ENCODE results near the gene HTR2B. TPM values are rescaled to one million over a fixed set of nuclear protein-coding genes. Genes with fewer than 3 reads are reported as not detected.

The HTR2B gene
- total RNA-seq, 1 experiment from 2014 or later: not detected

DNA sequence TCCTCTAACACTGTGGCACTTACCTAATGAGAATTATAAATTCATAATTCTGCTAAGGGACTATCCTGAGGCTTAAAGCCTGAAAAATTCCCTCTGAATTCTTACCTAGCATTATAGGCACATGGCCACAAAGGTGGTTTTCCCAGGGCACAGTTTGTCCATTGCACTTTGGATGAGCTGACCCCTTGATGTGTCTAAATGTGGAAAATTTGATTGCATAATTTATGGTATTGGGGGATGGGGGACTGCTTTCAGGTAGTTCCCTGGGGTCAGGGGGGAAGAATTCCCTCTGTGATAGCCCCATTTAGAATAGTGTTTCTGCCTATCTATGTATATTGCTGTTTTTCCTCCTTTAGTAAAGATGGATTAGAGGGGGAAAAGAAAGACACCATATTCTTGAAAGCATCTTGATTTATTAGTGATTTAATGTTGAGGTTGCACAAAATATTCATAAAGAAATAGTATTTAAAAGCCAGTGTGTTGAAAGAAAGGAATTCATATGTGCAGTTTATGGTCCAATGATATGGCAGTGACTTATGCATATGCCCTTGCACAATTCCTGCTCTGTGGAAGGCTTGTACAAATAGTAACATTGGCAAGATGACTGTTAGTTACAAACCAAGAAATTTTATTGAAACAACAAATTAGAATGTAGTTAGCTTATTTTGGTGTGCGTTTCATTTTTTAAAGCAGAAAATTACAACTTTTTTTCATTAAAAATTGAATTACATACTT is 8.7 kb upstream of the HTR2B start:
- H3K9me3 ChIP-seq (ENCODE audit: control insufficient read depth in 1 of 2, insufficient read depth in 1 of 2, low read depth in 1 of 2, low read length in 2 of 2): no peaks in the 10 kb centered on the region
- no peak for ATAC-seq
- no peaks in the 10 kb centered on the region for H3K36me3 ChIP-seq (ENCODE audit: control insufficient read depth in 1 of 2, insufficient read depth in 2 of 2, low read length in 2 of 2)
- no TSS peak for BruUV-seq (replicated peaks)
- peaks cover 62% of the 10 kb centered on the region for H3K79me2 ChIP-seq (ENCODE audit: insufficient read depth, low read length)
- H4K20me1 ChIP-seq (ENCODE audit: insufficient read depth): 0 out of 2 replicates have a peak, but pooled peaks cover 11% of the 10 kb centered on the region
- H2AFZ ChIP-seq (ENCODE audit: low read depth, low read length, poor library complexity, severe bottlenecking): no peak overlapping the region
- H3K4me1 ChIP-seq (ENCODE audit: control insufficient read depth in 1 of 2, insufficient read depth in 2 of 2, low read length in 2 of 2): no peaks in the 10 kb centered on the region
- POLR2A ChIA-PET: no interaction called here
- RAD21 ChIA-PET (ENCODE audit: low non-redundant PET in 1 of 2, low total read pairs in 2 of 2, uncharacterized antibody in 2 of 2, unreplicated experiment in 2 of 2): no interaction called here
- H3K4me3 ChIP-seq (replicated peaks in 1 of 2; ENCODE audit: low read depth in 1 of 2, low read length in 2 of 2): no peak overlapping the region
- H3K9me2 ChIP-seq (ENCODE audit: insufficient read depth): no peaks in the 10 kb centered on the region
- DNase-seq (ENCODE audit: low read depth, low spot score): no peak
- H3K27ac ChIP-seq (ENCODE audit: low read depth, low read length): no peak overlapping the region
- H3K9ac ChIP-seq (ENCODE audit: low read length): no peak overlapping the region
- CTCF ChIA-PET: no interaction called here
- H3K4me2 ChIP-seq (ENCODE audit: low read length): no peak overlapping the region
- no peak for TF ChIP-seq EGR1 (IDR thresholded peaks at IDR 0.05; ENCODE audit: low read depth)
- no peak for TF ChIP-seq MAX (IDR thresholded peaks at IDR 0.05)
- no peak for TF ChIP-seq RAD21 (IDR thresholded peaks at IDR 0.05; ENCODE audit: low read depth)
- TF ChIP-seq, protein P1, sequence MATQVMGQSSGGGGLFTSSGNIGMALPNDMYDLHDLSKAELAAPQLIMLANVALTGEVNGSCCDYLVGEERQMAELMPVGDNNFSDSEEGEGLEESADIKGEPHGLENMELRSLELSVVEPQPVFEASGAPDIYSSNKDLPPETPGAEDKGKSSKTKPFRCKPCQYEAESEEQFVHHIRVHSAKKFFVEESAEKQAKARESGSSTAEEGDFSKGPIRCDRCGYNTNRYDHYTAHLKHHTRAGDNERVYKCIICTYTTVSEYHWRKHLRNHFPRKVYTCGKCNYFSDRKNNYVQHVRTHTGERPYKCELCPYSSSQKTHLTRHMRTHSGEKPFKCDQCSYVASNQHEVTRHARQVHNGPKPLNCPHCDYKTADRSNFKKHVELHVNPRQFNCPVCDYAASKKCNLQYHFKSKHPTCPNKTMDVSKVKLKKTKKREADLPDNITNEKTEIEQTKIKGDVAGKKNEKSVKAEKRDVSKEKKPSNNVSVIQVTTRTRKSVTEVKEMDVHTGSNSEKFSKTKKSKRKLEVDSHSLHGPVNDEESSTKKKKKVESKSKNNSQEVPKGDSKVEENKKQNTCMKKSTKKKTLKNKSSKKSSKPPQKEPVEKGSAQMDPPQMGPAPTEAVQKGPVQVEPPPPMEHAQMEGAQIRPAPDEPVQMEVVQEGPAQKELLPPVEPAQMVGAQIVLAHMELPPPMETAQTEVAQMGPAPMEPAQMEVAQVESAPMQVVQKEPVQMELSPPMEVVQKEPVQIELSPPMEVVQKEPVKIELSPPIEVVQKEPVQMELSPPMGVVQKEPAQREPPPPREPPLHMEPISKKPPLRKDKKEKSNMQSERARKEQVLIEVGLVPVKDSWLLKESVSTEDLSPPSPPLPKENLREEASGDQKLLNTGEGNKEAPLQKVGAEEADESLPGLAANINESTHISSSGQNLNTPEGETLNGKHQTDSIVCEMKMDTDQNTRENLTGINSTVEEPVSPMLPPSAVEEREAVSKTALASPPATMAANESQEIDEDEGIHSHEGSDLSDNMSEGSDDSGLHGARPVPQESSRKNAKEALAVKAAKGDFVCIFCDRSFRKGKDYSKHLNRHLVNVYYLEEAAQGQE (IDR thresholded peaks at IDR 0.05; ENCODE audit: low read depth): no peak
- no peak for TF ChIP-seq CTCF (IDR thresholded peaks at IDR 0.05 in 2 of 3, conservative IDR thresholded peaks at IDR 0.05 in 1 of 3; ENCODE audit: borderline replicate concordance in 1 of 3, insufficient read depth in 1 of 3, low read depth in 2 of 3, low read length in 2 of 3)
- TF ChIP-seq ZFX (IDR thresholded peaks at IDR 0.05): no peak
- TF ChIP-seq SRF (IDR thresholded peaks at IDR 0.05; ENCODE audit: low read depth): no peak
- no peak for TF ChIP-seq FOSL1 (IDR thresholded peaks at IDR 0.05; ENCODE audit: low read depth)
- no peak for TF ChIP-seq CBX3 (IDR thresholded peaks at IDR 0.05; ENCODE audit: low read depth)
- TF ChIP-seq SIN3A (IDR thresholded peaks at IDR 0.05; ENCODE audit: low read depth): no peak
- no peak for TF ChIP-seq TCF7L2 (IDR thresholded peaks at IDR 0.05; ENCODE audit: borderline replicate concordance, extremely low read depth, insufficient read depth, insufficient read length)
- no peaks in the 10 kb centered on the region for H3K27me3 ChIP-seq (ENCODE audit: insufficient read depth, low read length)
- intact Hi-C loops (cut with micrococcal nuclease): no loop called here
